ENCODE results near the gene TMEM44.
A peak's percentile ranks its signal among the peaks of the same experiment; 100 is the strongest.

The TMEM44 gene

DNA sequence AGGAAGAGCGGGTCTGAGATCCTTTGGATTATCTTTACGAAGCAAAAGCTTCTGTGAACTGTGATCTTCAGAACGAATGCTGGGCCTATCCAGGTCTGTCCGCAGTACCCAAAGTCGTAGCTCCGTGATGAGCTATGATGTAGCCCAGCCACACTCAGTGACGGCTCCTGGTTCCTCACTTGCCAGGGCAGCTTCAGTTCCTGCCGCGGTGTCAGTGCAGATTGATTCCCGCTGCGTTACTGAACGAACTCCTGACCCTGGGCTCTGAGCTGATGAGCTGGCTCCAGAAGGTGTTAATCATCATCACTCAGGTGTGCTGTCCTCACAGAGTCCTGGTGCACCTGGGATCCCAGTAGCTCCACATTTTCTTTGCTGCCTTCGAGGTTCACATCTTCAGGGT is 45.0 kb downstream of the TMEM44 start:
- no peak for DNase-seq (ENCODE audit: low read depth)
- in situ Hi-C loops (cut with HindIII; ENCODE audit: low sequenced_read_pairs): no loop called here
- H3K4me3 ChIP-seq (ENCODE audit: low read depth, low read length): no peak overlapping the region
- TF ChIP-seq, protein P1, sequence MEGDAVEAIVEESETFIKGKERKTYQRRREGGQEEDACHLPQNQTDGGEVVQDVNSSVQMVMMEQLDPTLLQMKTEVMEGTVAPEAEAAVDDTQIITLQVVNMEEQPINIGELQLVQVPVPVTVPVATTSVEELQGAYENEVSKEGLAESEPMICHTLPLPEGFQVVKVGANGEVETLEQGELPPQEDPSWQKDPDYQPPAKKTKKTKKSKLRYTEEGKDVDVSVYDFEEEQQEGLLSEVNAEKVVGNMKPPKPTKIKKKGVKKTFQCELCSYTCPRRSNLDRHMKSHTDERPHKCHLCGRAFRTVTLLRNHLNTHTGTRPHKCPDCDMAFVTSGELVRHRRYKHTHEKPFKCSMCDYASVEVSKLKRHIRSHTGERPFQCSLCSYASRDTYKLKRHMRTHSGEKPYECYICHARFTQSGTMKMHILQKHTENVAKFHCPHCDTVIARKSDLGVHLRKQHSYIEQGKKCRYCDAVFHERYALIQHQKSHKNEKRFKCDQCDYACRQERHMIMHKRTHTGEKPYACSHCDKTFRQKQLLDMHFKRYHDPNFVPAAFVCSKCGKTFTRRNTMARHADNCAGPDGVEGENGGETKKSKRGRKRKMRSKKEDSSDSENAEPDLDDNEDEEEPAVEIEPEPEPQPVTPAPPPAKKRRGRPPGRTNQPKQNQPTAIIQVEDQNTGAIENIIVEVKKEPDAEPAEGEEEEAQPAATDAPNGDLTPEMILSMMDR (IDR thresholded peaks at IDR 0.05; ENCODE audit: low read depth, low read length, missing control alignments): no peak

- no peak for DNase-seq (ENCODE audit: low read depth)
- no peak overlapping the region for H3K4me3 ChIP-seq (ENCODE audit: low read depth, low read length)
- TF ChIP-seq, protein P1 (IDR thresholded peaks at IDR 0.05; ENCODE audit: low read depth, low read length, missing control alignments): no peak
- in situ Hi-C loops (cut with HindIII; ENCODE audit: low sequenced_read_pairs): no loop called here
These were observed 45.7 kb downstream of the TMEM44 start for GRCh38 chr3:194587438-194587931.

DNA sequence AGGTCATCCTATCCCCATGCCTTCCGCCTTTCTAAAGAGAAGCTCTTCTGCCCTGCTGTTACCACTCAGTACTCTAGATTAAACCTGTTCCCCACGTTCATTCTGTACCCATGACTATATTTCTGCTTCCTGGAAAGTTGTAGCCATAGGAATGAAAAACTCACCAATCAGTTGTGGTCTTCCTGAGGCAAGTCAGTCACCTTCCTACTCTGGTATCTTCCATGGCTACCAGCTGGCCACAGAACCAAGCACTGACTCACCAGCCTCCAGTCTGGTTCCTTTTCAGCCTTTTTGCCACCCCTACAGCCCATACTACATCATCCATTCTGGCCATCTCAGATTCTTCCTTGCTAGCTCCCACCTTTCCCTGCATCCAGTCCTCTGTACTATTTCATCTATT is 46.4 kb downstream of the TMEM44 start:
- in situ Hi-C loops (cut with HindIII; ENCODE audit: low sequenced_read_pairs): no loop called here
- H3K4me3 ChIP-seq (ENCODE audit: low read depth, low read length): no peak overlapping the region
- no peak for DNase-seq (ENCODE audit: low read depth)
- TF ChIP-seq, protein P1 (IDR thresholded peaks at IDR 0.05; ENCODE audit: low read depth, low read length, missing control alignments): no peak

GRCh38 chr3:194585880-194586281 is 47.3 kb downstream of the TMEM44 start:
- in situ Hi-C loops (cut with HindIII; ENCODE audit: low sequenced_read_pairs): no loop called here
- no peak overlapping the region for H3K4me3 ChIP-seq (ENCODE audit: low read depth, low read length)
- TF ChIP-seq, protein P1 (IDR thresholded peaks at IDR 0.05; ENCODE audit: low read depth, low read length, missing control alignments): no peak
- no peak for DNase-seq (ENCODE audit: low read depth)

GRCh38 chr3:194584866-194585265 is 48.4 kb downstream of the TMEM44 start:
- no peak overlapping the region for H3K4me3 ChIP-seq (ENCODE audit: low read depth, low read length)
- TF ChIP-seq, protein P1 (IDR thresholded peaks at IDR 0.05; ENCODE audit: low read depth, low read length, missing control alignments): no peak
- DNase-seq (ENCODE audit: low read depth): no peak
- in situ Hi-C loops (cut with HindIII; ENCODE audit: low sequenced_read_pairs): no loop called here

GRCh38 chr3:194584320-194584776 is 48.9 kb downstream of the TMEM44 start:
- in situ Hi-C loops (cut with HindIII; ENCODE audit: low sequenced_read_pairs): no loop called here
- TF ChIP-seq, protein P1 (IDR thresholded peaks at IDR 0.05; ENCODE audit: low read depth, low read length, missing control alignments): no peak
- peak overlapping the region; percentile 78 for H3K4me3 ChIP-seq (ENCODE audit: low read depth, low read length)
- DNase-seq (ENCODE audit: low read depth): no peak

Data from astrocyte of the cerebellum (primary cell).